Naive thymus-derived CD4-positive, alpha-beta T cell (primary cell): ENCODE measurements around the gene HMG20A. TPM values are rescaled to one million over a fixed set of nuclear protein-coding genes. Genes with fewer than 3 reads are reported as not detected.

ENCODE experiments used
- ATAC-seq: fragments of 150-1000 bp; cut with Tn5 transposase; 2 replicates; pipeline ENCODE4 v1.10.0; 2021; ENCODE audit warnings: mild to moderate bottlenecking, moderate library complexity
- CTCF ChIA-PET: fragments of 350-600 bp; sonication (Branson Sonifier 250); formaldehyde crosslinking; loops from one replicate; lab custom pipeline; 2021; ENCODE audit warnings: antibody characterized with exemption; lab: Charles Lee
- POLR2A ChIA-PET: fragments of 350-600 bp; sonication (Branson Sonifier 250); formaldehyde crosslinking; loops from one replicate; lab custom pipeline; 2021; ENCODE audit warnings: antibody characterized with exemption, inconsistent platforms; lab: Charles Lee
- DNase-seq, 9 donors: peaks; one replicate each; pipeline versions ENCODE4 v3.0.0 to v3.0.0-alpha.2; 2020 to 2022; ENCODE audit warnings: mixed read lengths in 1 of 9
- H3K27ac ChIP-seq: one replicate; pipeline ENCODE4 v1.7.0; 2013; ENCODE audit warnings: mild to moderate bottlenecking, low read depth, low read length, moderate library complexity
- H3K27me3 ChIP-seq, 2 donors: one replicate each; pipeline ENCODE4 v1.7.0; 2013; ENCODE audit warnings: low read length in 2 of 2, mild to moderate bottlenecking in 2 of 2, moderate library complexity in 2 of 2; ENCODE audit not compliant: control insufficient read depth in 2 of 2, insufficient read depth in 2 of 2
- H3K36me3 ChIP-seq, 3 experiments: 1 replicate in 2 of 3; 2 replicates in 1 of 3; pipeline ENCODE4 v1.7.0; 2013; ENCODE audit warnings: low read length in 3 of 3, mild to moderate bottlenecking in 3 of 3, moderate library complexity in 1 of 3; ENCODE audit not compliant: insufficient read depth in 3 of 3, control insufficient read depth in 2 of 3
- H3K4me1 ChIP-seq, 2 donors: one replicate each; pipeline ENCODE4 v1.7.0; 2013; ENCODE audit warnings: low read length in 2 of 2, mild to moderate bottlenecking in 2 of 2, moderate library complexity in 1 of 2; ENCODE audit not compliant: control insufficient read depth in 2 of 2, insufficient read depth in 2 of 2
- H3K4me3 ChIP-seq: 2 replicates; pipeline ENCODE4 v1.7.0; 2013; ENCODE audit warnings: mild to moderate bottlenecking, low read length
- H3K9me3 ChIP-seq, 3 experiments: 1 replicate in 2 of 3; 2 replicates in 1 of 3; pipeline ENCODE4 v1.7.0; 2013; ENCODE audit warnings: low read length in 3 of 3; ENCODE audit not compliant: control insufficient read depth in 2 of 3
- H3K27ac Mint-ChIP-seq, 9 donors: one replicate each; pipeline ENCODE4 v1.8.0; 2020 to 2022; ENCODE audit warnings: mixed read lengths in 9 of 9, mild to moderate bottlenecking in 8 of 9, moderate library complexity in 5 of 9, inconsistent platforms in 2 of 9
- H3K27me3 Mint-ChIP-seq, 5 donors: one replicate each; pipeline ENCODE4 v1.8.0; 2021 to 2022; ENCODE audit warnings: mixed read lengths in 5 of 5, mild to moderate bottlenecking in 1 of 5
- H3K36me3 Mint-ChIP-seq, 5 donors: one replicate each; pipeline ENCODE4 v1.8.0; 2020 to 2022; ENCODE audit warnings: mixed read lengths in 5 of 5, mild to moderate bottlenecking in 3 of 5, inconsistent platforms in 1 of 5
- H3K4me1 Mint-ChIP-seq, 7 donors: one replicate each; pipeline ENCODE4 v1.8.0; 2020 to 2022; ENCODE audit warnings: mixed read lengths in 7 of 7, mild to moderate bottlenecking in 3 of 7, inconsistent platforms in 1 of 7
- H3K4me3 Mint-ChIP-seq, 10 donors: one replicate each; pipeline ENCODE4 v1.8.0; 2020 to 2022; ENCODE audit warnings: mild to moderate bottlenecking in 10 of 10, mixed read lengths in 10 of 10, moderate library complexity in 6 of 10, inconsistent platforms in 2 of 10
- H3K9me3 Mint-ChIP-seq, 11 donors: one replicate each; pipeline ENCODE4 v1.8.0; 2020 to 2022; ENCODE audit warnings: mixed read lengths in 11 of 11, mild to moderate bottlenecking in 4 of 11, inconsistent platforms in 1 of 11, moderate library complexity in 1 of 11
- intact Hi-C, 2 donors: fragments of 100-400 bp; cut with micrococcal nuclease; formaldehyde crosslinking; loops; one replicate each; pipeline ENCODE4 v1.15.1; 2023
- polyA plus RNA-seq, 2 donors: library from polyadenylated mRNA; unstranded; fragments of 300-500 nt; fragmentation: Illumina TruSeq; gene quantifications; one replicate each; pipeline ENCODE4 v1.2.3, GENCODE V29; 2021
- total RNA-seq, 6 experiments: library from RNA in 5 of 6; stranded (reverse) in 5 of 6; gene quantifications; 1 replicate in 5 of 6; 2 replicates in 1 of 6; pipeline ENCODE4 v1.2.3 and lab custom pipeline; 2021 to 2026

Gene HMG20A
- total and polyA plus RNA-seq, 7 experiments from 2014 or later: 26.9 to 61.1 (median 38.4) TPM

GRCh38 chr15:77421370-77421700, 647 bp downstream of the HMG20A start:
- Mint-ChIP-seq H3K36me3 (peaks cover 0 to 3% (median 0%) of the 10 kb centered on the region in 5 donors), H3K9me3 (no peaks in the 10 kb centered on the region), H3K27ac (peak overlapping the region; percentile 91 to 98 (median 97)), H3K27me3 (peaks cover 0 to 4% (median 0%) of the 10 kb centered on the region in 5 donors), H3K4me1 (peaks cover 26 to 64% (median 60%) of the 10 kb centered on the region in 7 donors), H3K4me3 (peak overlapping the region; percentile 91 to 99 (median 98))
- Histone ChIP-seq H3K36me3 (peaks cover 0 to 3% (median 0%) of the 10 kb centered on the region in 3 experiments), H3K4me1 (peaks cover 5 to 12% of the 10 kb centered on the region in 2 donors), H3K9me3 (no peaks in the 10 kb centered on the region), H3K27ac (peak overlapping the region; percentile 86), H3K27me3 (no peaks in the 10 kb centered on the region), H3K4me3 (peak overlapping the region; percentile 74)
- no peak for ATAC-seq
- CTCF ChIA-PET: interaction anchor here (1.1 to 1.2 kb wide), 3 partner anchors 27 to 122 kb away, joined by 3 read pairs; no protein-coding TSS in a partner anchor
- POLR2A ChIA-PET: interaction anchor here (0.7 to 1.9 kb wide), 9 partner anchors 12 to 493 kb away, joined by 3 to 8 read pairs (median 3); partner anchors contain the start of genes PSTPIP1 and RCN2
- intact Hi-C loops: loop anchor here (2.0 to 5.0 kb wide), 9 partner anchors 35 to 1969 kb away; partner anchors contain the start of genes IDH3A (in 1 of the 2), IMP3 (in 1 of the 2) and SIN3A (in 1 of the 2)
- peak in 2 of 9 donors; percentile 2 to 8 for DNase-seq

- POLR2A ChIA-PET: interaction anchor here (0.7 kb wide), 1 partner anchor 55 kb away, joined by 3 read pairs; no protein-coding TSS in a partner anchor
- peaks cover 26 to 83% (median 76%) of the 10 kb centered on the region in 7 donors for H3K4me1 Mint-ChIP-seq
- intact Hi-C loops: no loop called here
Measured at GRCh38 chr15:77425104-77425503, 4.4 kb downstream of the HMG20A start.

GRCh38 chr15:77426377-77426776, 5.7 kb downstream of the HMG20A start:
- no peak overlapping the region for H3K4me3 ChIP-seq
- POLR2A ChIA-PET: interaction anchor here (1.1 kb wide), 1 partner anchor 17 kb away, joined by 3 read pairs; no protein-coding TSS in a partner anchor
- intact Hi-C loops: no loop called here
- DNase-seq (no peak), ATAC-seq (no peak)
- H3K27ac ChIP-seq: no peak overlapping the region
- Mint-ChIP-seq H3K27ac (peak overlapping the region in 3 of 9 donors; percentile 1 to 14 (median 6)), H3K4me3 (peak overlapping the region in 5 of 10 donors; percentile 3 to 41 (median 24)), H3K4me1 (peaks cover 32 to 89% (median 77%) of the 10 kb centered on the region in 7 donors), H3K9me3 (no peaks in the 10 kb centered on the region), H3K36me3 (peaks cover 4 to 9% (median 5%) of the 10 kb centered on the region in 5 donors), H3K27me3 (no peaks in the 10 kb centered on the region)
- no peaks in the 10 kb centered on the region for H3K36me3 ChIP-seq
- H3K9me3 ChIP-seq: no peaks in the 10 kb centered on the region
- CTCF ChIA-PET: no interaction called here
- H3K4me1 ChIP-seq: peaks cover 15 to 19% of the 10 kb centered on the region in 2 donors
- no peaks in the 10 kb centered on the region for H3K27me3 ChIP-seq

More at GRCh38 chr15:77425104-77425503, 4.4 kb downstream of the HMG20A start:
- Mint-ChIP-seq H3K4me3 (peak overlapping the region in 1 of 10 donors; percentile 15), H3K27ac (peak overlapping the region in 1 of 9 donors; percentile 26), H3K27me3 (no peaks in the 10 kb centered on the region), H3K36me3 (peaks cover 0 to 6% (median 4%) of the 10 kb centered on the region in 5 donors), H3K9me3 (no peaks in the 10 kb centered on the region)
- DNase-seq (no peak), ATAC-seq (no peak)
- H3K27me3 ChIP-seq: no peaks in the 10 kb centered on the region
- CTCF ChIA-PET: no interaction called here
- no peak overlapping the region for H3K4me3 ChIP-seq
- H3K9me3 ChIP-seq: no peaks in the 10 kb centered on the region
- peaks cover 15 to 21% of the 10 kb centered on the region in 2 donors for H3K4me1 ChIP-seq
- no peaks in the 10 kb centered on the region for H3K36me3 ChIP-seq
- H3K27ac ChIP-seq: no peak overlapping the region

- ChIA-PET POLR2A (interaction anchor here (1.1 kb wide), 1 partner anchor 18 kb away, joined by 3 read pairs; no protein-coding TSS in a partner anchor), CTCF (interaction anchor here (0.6 kb wide), 1 partner anchor 580 kb away, joined by 5 read pairs; no protein-coding TSS in a partner anchor)
- H3K4me3 Mint-ChIP-seq: peak overlapping the region in 6 of 10 donors; percentile 3 to 41 (median 20)
- H3K27me3 ChIP-seq: no peaks in the 10 kb centered on the region
- H3K27ac ChIP-seq: no peak overlapping the region
- ATAC-seq (no peak), DNase-seq (no peak)
- no peaks in the 10 kb centered on the region for H3K36me3 ChIP-seq
- H3K27me3 Mint-ChIP-seq: no peaks in the 10 kb centered on the region
- H3K4me1 ChIP-seq: peaks cover 14 to 15% of the 10 kb centered on the region in 2 donors
- intact Hi-C loops: no loop called here
- peaks cover 4 to 9% (median 5%) of the 10 kb centered on the region in 5 donors for H3K36me3 Mint-ChIP-seq
- no peaks in the 10 kb centered on the region for H3K9me3 Mint-ChIP-seq
- H3K9me3 ChIP-seq: no peaks in the 10 kb centered on the region
- H3K27ac Mint-ChIP-seq: peak overlapping the region in 3 of 9 donors; percentile 1 to 27 (median 25)
- H3K4me1 Mint-ChIP-seq: peaks cover 32 to 85% (median 74%) of the 10 kb centered on the region in 7 donors
- H3K4me3 ChIP-seq: no peak overlapping the region
Measured at GRCh38 chr15:77426871-77427270, 6.2 kb downstream of the HMG20A start.

GRCh38 chr15:77430213-77430612, 9.5 kb downstream of the HMG20A start:
- H3K36me3 ChIP-seq: no peaks in the 10 kb centered on the region
- H3K27ac Mint-ChIP-seq: peak overlapping the region in 1 of 9 donors; percentile 0
- H3K9me3 Mint-ChIP-seq: no peaks in the 10 kb centered on the region
- H3K27me3 ChIP-seq: no peaks in the 10 kb centered on the region
- H3K4me1 ChIP-seq: peaks cover 9 to 10% of the 10 kb centered on the region in 2 donors
- peaks cover 2 to 9% (median 4%) of the 10 kb centered on the region in 5 donors for H3K36me3 Mint-ChIP-seq
- H3K4me1 Mint-ChIP-seq: peaks cover 22 to 77% (median 60%) of the 10 kb centered on the region in 7 donors
- no peaks in the 10 kb centered on the region for H3K9me3 ChIP-seq
- ChIA-PET POLR2A (no interaction called here), CTCF (no interaction called here)
- DNase-seq (no peak), ATAC-seq (no peak)
- H3K27ac ChIP-seq: no peak overlapping the region
- H3K27me3 Mint-ChIP-seq: no peaks in the 10 kb centered on the region
- no peak overlapping the region for H3K4me3 Mint-ChIP-seq
- intact Hi-C loops: loop anchor here in 1 of 2 donors (5.0 kb wide), 1 partner anchor 42 kb away; no protein-coding TSS in a partner anchor
- no peak overlapping the region for H3K4me3 ChIP-seq

GRCh38 chr15:77430652-77431051, 10.0 kb downstream of the HMG20A start:
- Histone ChIP-seq H3K27me3 (no peaks in the 10 kb centered on the region), H3K4me3 (no peak overlapping the region), H3K9me3 (no peaks in the 10 kb centered on the region), H3K27ac (no peak overlapping the region), H3K36me3 (no peaks in the 10 kb centered on the region), H3K4me1 (peaks cover 9 to 10% of the 10 kb centered on the region in 2 donors)
- peaks cover 22 to 75% (median 59%) of the 10 kb centered on the region in 7 donors for H3K4me1 Mint-ChIP-seq
- intact Hi-C loops: loop anchor here in 1 of 2 donors (5.0 kb wide), 1 partner anchor 42 kb away; no protein-coding TSS in a partner anchor
- DNase-seq (no peak), ATAC-seq (no peak)
- ChIA-PET POLR2A (no interaction called here), CTCF (interaction anchor here (0.6 kb wide), 1 partner anchor 52 kb away, joined by 4 read pairs; no protein-coding TSS in a partner anchor)
- peaks cover 2 to 10% (median 4%) of the 10 kb centered on the region in 5 donors for H3K36me3 Mint-ChIP-seq
- H3K9me3 Mint-ChIP-seq: no peaks in the 10 kb centered on the region
- H3K4me3 Mint-ChIP-seq: peak overlapping the region in 1 of 10 donors; percentile 8
- no peaks in the 10 kb centered on the region for H3K27me3 Mint-ChIP-seq
- peak overlapping the region in 2 of 9 donors; percentile 0 to 4 for H3K27ac Mint-ChIP-seq
